Fibroblast of lung (primary cell): ENCODE measurements around the gene MAGEC1.

Experiments
- EZH2 ChIP-seq: IDR thresholded peaks from 2 replicates; pipeline ENCODE4 v1.5.1; 2012; ENCODE audit warnings: low read length, control low read depth, mild to moderate bottlenecking; ENCODE audit errors: missing control alignments
- TF ChIP-seq, protein P1 (sequence below), 2 donors: IDR thresholded peaks in 1 of 2; conservative IDR thresholded peaks in 1 of 2; 1 replicate in 1 of 2; 2 replicates in 1 of 2; pipeline ENCODE4 v1.5.1; 2011 to 2012; ENCODE audit warnings: low read length in 2 of 2, control low read depth in 1 of 2, inconsistent platforms in 1 of 2, low read depth in 1 of 2, mild to moderate bottlenecking in 1 of 2

DNA sequence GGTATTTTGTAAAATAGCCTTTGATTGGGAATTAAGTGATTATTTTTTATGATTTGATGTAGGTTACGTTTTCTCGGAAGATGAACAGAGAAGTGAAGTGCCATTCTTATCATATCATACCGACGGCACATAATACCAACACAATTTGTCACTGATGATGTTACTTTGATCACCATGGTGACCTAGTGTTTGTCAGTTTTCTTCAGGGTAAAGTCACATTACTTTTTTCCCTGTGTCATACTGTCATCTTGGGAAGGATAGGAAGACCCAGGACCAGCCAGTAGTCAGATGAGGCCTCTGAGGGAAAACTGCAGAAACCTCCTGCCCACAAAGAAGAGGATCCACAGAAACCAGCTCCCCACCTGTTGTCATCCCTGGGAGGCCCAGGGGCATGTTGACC, 1.3 kb upstream of the MAGEC1 start:
- TF ChIP-seq, protein P1, sequence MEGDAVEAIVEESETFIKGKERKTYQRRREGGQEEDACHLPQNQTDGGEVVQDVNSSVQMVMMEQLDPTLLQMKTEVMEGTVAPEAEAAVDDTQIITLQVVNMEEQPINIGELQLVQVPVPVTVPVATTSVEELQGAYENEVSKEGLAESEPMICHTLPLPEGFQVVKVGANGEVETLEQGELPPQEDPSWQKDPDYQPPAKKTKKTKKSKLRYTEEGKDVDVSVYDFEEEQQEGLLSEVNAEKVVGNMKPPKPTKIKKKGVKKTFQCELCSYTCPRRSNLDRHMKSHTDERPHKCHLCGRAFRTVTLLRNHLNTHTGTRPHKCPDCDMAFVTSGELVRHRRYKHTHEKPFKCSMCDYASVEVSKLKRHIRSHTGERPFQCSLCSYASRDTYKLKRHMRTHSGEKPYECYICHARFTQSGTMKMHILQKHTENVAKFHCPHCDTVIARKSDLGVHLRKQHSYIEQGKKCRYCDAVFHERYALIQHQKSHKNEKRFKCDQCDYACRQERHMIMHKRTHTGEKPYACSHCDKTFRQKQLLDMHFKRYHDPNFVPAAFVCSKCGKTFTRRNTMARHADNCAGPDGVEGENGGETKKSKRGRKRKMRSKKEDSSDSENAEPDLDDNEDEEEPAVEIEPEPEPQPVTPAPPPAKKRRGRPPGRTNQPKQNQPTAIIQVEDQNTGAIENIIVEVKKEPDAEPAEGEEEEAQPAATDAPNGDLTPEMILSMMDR (conservative IDR thresholded peaks at IDR 0.05 in 1 of 2, IDR thresholded peaks at IDR 0.05 in 1 of 2; ENCODE audit: low read depth in 1 of 2, low read length in 2 of 2): no peak
- TF ChIP-seq EZH2: no peak
